GM23248 (cell line): ENCODE measurements around the gene RIGI.

Source experiments
- EZH2 ChIP-seq: fragments of 200-600 bp; sonication (generic); IDR thresholded peaks from 2 replicates; pipeline ENCODE4 v1.6.1; 2018; ENCODE audit warnings: antibody characterized with exemption, mild to moderate bottlenecking; ENCODE audit not compliant: insufficient read depth, poor library complexity, severe bottlenecking
- EZH2phosphoT487 ChIP-seq: fragments of 200-600 bp; sonication (generic); IDR thresholded peaks from 2 replicates; pipeline ENCODE4 v1.6.1; 2018; ENCODE audit warnings: antibody characterized with exemption, moderate library complexity, mild to moderate bottlenecking, low read depth; ENCODE audit not compliant: insufficient read depth

- TF ChIP-seq EZH2phosphoT487 = no peak
- no peak for TF ChIP-seq EZH2
These were observed 32.5 kb upstream of the RIGI start for GRCh38 chr9:32558408-32558934.
